VCaP (cell line): ENCODE results near the gene DUSP3.

Source experiments
- H3K27ac ChIP-seq: fragments of 450-650 bp; 2 replicates; pipeline ENCODE4 v1.5.1; 2017
- TF ChIP-seq, protein P1 (sequence below): fragments of 450-650 bp; conservative IDR thresholded peaks from 2 replicates; pipeline ENCODE4 v1.5.1; 2017; ENCODE audit warnings: mild to moderate bottlenecking, moderate library complexity

The DUSP3 gene

DNA sequence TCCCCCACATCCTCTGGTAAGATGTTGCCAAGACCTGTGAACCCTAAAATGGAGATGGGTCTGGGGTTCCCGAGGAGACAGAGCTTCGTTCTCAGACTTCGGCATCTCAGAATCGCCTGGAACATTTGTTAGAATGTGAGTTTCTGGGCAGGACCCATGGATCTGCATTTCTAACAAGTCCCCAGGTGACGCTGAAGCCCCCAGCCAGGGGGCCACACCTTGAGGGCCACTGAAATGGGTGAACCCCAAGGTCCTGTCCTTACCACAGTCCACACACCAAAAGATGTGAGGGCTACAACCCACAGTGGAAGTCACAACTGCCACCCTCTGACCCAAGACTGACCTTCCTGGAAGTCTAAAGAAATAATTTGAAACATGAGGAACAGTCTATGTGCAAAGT lies 40.2 kb upstream of the DUSP3 start:
- TF ChIP-seq, protein P1, sequence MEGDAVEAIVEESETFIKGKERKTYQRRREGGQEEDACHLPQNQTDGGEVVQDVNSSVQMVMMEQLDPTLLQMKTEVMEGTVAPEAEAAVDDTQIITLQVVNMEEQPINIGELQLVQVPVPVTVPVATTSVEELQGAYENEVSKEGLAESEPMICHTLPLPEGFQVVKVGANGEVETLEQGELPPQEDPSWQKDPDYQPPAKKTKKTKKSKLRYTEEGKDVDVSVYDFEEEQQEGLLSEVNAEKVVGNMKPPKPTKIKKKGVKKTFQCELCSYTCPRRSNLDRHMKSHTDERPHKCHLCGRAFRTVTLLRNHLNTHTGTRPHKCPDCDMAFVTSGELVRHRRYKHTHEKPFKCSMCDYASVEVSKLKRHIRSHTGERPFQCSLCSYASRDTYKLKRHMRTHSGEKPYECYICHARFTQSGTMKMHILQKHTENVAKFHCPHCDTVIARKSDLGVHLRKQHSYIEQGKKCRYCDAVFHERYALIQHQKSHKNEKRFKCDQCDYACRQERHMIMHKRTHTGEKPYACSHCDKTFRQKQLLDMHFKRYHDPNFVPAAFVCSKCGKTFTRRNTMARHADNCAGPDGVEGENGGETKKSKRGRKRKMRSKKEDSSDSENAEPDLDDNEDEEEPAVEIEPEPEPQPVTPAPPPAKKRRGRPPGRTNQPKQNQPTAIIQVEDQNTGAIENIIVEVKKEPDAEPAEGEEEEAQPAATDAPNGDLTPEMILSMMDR, result no peak
- H3K27ac ChIP-seq, result no peak overlapping the region

DNA sequence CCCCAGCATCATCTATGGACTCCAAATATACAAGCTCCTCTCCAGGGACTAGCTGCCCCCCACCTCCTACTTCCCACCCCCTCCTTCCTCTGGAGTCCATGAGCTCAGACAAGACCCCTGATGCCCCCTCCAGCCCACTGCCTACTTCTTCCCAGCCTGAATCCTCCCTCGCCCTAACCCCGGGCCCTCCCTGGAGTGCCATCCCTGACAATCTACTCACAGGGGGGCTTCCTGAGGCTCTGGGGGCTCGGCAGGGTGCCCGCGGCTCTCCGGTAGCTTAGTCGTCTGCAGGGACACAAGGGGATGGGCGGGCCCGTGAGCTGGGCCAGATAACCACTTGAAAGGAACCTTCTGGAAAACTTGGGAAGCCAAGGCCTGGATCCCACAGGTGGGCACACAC lies 39.0 kb upstream of the DUSP3 start:
- H3K27ac ChIP-seq, result no peak overlapping the region
- TF ChIP-seq, protein P1, result no peak

DNA sequence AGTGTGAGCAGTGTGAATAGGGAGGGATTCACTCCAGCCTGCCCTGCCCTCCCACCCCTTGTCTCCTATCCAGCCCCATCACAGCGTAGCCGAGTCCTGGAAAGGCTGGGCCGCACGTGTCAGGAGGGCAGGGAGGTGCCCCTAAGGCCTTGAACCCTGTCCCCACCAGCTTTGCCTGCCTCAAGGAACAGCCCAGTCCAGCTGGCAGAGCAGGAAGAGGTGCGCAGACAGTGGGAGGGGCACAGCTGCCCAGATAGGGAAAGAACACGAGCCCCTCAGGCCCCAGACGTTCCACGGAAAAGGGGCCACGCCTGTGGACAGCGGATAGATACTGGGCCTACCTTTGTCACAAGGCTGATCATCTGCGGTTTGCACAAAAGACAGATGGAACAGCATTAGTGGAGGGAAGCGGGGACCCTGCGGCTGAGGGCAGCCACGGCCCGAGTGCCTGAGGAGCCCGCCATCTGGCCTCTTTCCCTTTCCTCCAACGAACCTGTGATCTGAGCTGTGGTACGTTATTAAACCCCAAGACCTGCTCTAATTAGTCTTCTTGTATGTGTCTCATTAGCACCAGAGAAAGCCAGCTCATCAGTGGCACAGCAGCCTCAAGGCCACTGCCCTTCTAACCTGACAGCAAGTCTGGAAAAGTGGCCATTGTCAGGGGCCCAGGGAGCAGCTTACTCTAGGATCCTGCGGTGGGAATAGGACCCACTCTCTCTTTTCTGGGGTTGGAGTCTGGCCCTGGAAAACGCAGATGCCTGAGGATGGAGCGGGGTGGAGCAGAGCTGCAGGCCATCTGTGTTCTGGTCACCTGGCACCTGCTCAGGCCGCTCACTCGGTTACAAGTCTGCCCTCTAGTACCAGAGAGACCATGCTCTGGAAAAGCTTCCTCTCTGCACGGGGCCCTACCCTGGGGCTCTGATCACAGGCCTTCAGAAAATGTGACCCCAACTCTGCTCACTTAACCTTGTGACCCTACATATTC lies 37.9 kb upstream of the DUSP3 start:
- TF ChIP-seq, protein P1, result no peak
- H3K27ac ChIP-seq, result no peak overlapping the region

DNA sequence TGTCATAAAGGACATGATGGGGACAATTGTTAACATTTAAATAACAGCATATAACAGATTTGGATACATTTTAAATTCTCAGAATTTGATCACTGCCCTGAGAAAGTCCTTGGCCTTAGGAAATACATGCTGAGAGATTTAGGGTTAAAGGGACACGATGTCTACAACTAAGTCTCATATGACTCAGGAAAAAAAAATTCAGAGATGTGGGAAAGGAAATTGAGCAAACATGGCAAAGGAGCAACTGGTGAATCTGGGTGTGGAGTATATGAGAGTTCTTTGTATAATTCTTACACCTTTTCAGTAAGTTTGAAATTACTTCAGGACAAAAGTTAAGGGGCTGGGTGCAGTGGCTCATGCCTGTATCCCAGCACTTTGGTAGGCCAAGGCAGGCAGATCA lies 35.9 kb upstream of the DUSP3 start:
- TF ChIP-seq, protein P1, result no peak
- no peak overlapping the region for H3K27ac ChIP-seq

GRCh38 chr17:43814026-43814425 lies 35.2 kb upstream of the DUSP3 start:
- TF ChIP-seq, protein P1, result 0 out of 2 replicates have a peak, but pooled peaks have one; percentile 12
- H3K27ac ChIP-seq, result no peak overlapping the region

- H3K27ac ChIP-seq, result no peak overlapping the region
- TF ChIP-seq, protein P1, result no peak
Measured at GRCh38 chr17:43813386-43813785, 34.6 kb upstream of the DUSP3 start.

DNA sequence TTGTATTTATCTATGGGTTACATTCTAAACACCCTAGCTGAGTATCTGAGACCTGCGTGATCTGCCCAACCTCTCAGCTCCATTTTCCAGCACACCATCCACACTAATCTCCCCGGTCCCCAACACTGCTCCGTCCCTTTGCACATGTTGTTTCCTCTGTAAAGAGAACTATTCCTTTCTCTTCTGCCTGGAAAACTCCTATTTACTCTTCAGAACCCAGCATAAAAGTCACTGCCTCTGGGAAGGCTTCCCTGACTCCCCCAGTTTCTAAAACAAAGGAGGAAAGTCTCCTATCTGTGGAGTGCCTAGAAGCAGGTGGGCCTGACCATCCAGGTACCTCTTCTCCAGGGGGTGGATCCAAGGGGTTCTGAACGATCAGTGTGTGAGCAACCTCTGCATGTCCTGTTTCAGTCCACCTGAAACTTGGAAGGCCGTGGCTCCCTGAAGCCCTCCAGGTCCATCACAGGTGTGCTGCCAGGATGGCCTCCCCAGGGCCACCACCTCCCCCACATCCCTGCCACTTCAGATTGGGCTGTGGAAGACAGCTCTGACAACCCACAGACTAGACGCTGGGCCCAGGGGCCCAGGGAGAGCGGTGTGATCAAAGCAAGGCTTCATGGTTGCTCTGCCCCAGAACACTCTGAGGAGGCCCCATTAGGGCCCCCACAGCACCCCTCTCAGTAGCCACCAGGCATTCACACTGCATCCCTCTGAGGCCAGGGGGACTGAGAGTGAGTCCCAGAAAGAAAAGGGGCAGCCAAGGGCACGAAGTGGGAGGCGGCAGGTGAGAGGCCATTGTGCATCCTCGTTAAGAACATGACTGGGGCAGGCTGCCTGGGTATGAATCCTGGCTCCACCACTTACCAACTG lies 33.9 kb upstream of the DUSP3 start:
- TF ChIP-seq, protein P1, result no peak

More for the DNA sequence above, 33.9 kb upstream of the DUSP3 start:
- H3K27ac ChIP-seq, result no peak overlapping the region
